AG08395 (cell line): ENCODE data around the gene PTPRN2.

Experiments
- DNase-seq: peaks from one replicate; pipeline ENCODE4 v3.0.0; 2012; ENCODE audit warnings: mixed read lengths, low spot score

PTPRN2 gene

GRCh38 chr7:158025686-158026600, 561.7 kb downstream of the PTPRN2 start:
- DNase-seq, result no peak

GRCh38 chr7:158024881-158025280, 562.7 kb downstream of the PTPRN2 start:
- DNase-seq, result no peak

GRCh38 chr7:158024351-158024715, 563.3 kb downstream of the PTPRN2 start:
- no peak for DNase-seq

DNA sequence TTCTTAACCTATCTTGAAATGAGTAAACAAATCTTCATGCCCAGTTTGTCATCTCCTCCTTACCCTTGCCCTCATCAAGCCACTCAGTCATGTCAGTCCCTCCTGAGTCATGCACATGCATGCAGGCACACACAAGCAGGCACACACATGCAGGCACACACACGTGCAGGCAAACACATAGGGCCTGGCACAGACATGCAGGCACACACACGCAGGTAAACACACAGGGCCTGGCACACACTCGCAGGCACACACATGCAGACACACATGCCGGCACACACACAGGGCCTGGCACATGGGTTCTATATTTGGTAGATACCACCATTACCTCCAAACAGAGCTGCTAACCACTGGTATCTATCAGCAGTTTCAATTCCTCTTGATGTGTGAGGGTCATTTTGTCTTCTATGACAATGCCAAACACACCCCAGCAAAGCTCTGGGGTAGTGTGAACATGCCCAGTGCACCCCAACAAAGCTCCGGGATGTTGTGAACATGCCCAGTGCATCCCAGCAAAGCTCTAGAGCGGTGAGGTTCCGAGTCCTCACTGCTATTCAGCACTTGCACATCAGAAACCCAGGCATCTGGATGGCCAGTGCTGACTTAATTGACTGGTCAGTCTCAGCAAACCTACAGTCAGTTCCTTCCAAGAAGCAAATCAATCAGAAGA, 563.8 kb downstream of the PTPRN2 start:
- DNase-seq, result no peak

DNA sequence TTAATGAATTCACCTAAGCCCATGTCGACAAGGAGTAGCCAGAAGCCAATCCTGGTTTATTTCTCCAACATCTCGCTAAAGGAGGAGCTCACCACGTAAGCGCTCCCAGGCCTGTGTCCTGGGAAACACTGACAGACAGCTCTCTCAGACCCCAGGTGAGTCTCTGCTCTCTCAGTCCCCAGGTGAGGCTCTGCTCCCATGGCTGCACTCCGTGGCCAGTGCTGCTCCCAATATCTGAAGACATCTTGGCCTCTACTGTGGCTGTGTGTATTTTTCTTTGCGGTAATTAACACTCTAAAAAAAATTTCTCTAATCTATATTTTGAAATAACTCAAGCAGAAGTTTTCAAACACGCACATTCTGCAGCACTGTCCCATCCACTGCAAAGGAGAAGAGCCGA, 564.5 kb downstream of the PTPRN2 start:
- no peak for DNase-seq

GRCh38 chr7:158022601-158023000, 565.0 kb downstream of the PTPRN2 start:
- DNase-seq, result no peak

GRCh38 chr7:158021836-158022235, 565.8 kb downstream of the PTPRN2 start:
- no peak for DNase-seq

GRCh38 chr7:158020706-158021095, 566.9 kb downstream of the PTPRN2 start:
- DNase-seq, result no peak

DNA sequence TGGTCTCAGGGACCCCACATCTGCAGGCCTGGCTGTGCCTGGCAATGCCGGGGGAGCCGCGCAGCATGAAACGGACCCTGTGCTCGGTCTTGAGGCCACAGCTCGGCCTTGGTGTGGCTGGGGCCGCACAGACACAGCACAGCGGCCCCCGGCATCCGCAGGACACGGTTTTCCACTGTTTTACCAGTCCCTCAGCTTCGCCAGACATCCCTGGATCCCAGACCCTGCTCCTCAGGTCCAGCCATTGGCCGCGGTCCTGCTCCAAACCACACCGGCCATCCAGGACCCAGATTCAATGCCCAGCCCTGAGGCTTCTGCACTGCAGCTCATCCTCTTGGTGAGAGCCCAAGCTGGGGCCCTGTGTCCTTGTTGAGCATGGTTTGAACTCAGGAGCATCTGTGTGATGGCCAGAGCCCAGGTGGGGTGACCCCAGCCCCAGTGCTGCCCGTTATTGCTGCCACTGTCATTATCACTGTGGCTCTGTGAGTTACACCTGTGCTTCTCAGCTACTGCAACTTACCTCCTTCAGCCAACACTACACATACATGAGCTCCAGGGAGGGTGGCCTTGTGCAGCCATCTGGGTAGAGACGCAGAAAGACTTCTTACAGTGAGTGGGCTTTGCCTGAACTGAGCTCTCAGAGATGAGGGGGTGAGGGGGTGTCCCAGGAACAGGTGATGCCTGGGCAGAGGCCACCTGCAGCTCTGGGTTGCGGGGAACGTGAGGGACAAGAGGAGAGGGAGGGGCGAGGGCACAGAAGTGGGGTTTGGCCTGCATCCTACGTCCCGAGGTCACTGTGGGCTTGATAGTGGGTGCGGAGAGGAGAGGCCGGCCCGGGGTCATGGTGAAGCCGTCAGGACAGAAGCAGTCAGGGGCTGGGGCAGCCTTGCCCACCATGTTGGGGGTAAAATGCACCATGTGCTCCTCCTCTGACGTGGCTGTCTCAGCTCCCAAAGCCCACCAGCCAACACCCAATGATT, 567.6 kb downstream of the PTPRN2 start:
- DNase-seq, result no peak

DNA sequence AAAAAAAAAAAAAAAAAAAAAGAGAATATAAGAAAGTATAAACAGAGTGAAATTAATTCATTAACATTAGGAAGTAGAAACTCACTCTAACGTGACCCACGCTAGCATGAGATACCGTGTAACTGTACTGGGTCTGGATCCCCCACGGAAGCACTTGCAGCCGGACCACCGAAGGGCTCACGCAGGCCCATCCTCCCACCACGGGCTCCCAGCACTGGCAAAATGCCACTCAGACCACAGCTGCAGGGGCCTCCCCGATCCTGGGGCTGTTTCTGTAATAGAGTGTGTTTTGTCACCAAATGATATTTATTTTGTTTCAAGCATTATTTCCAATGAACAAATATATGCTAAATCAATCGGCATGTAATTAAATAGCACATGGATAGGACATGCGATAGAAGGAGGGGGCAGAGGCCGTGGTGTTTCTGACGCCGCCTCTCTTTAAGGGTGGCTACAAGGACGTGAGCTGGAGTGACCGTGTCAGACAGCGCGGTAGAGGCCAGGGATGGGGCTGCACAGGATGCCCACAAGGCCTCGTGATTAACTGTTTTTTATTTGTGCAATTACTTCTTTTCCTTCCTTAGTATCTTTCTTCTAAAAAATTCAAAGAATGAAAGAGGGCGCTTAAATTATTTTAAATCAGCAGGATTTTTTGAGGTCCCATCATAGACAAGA, 568.5 kb downstream of the PTPRN2 start:
- DNase-seq, result no peak

GRCh38 chr7:158018098-158018762, 569.4 kb downstream of the PTPRN2 start:
- no peak for DNase-seq

GRCh38 chr7:158017111-158018097, 570.2 kb downstream of the PTPRN2 start:
- no peak for DNase-seq

DNA sequence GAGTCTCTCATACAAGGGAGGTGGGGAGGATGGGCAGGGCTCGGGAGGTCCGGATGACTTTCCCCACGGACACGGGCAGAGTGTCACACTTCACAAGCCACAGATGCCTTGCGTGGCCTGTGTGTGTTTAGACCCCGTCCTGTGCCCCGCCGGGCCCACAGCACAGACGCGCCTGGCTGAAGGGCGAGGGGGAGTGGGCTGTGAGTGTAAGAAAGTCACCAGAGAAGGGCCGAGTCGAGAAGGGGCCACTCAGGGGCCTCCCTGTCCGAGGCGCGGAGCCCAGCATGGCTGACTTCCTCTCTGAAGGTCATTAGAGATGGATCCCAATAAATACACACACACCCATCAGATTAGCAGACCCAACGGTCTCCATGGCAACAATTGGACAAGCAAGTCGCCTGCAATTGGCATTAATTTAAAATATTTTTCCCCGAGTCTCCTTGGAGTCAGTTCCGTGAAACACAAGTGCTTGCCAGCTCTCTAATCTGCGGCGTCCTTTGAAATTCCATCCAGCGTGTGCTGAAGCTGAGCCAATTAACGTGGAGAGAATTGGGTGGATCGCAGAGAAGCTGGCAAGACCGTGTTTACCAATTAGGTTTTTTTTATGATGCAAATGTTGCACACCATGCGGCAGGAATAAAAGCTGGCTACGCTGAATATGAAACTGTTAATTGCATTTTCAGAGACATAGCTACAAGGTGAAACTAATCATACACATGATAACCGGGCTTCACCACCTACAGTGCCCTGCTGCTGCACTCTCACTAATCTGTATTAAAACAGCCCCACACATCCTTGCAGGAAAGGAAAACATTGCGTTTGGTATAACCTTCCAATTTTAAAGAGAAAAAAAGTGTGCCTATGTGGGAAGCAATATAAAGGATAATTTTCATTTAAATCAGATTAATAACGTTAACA, 571.2 kb downstream of the PTPRN2 start:
- no peak for DNase-seq

DNA sequence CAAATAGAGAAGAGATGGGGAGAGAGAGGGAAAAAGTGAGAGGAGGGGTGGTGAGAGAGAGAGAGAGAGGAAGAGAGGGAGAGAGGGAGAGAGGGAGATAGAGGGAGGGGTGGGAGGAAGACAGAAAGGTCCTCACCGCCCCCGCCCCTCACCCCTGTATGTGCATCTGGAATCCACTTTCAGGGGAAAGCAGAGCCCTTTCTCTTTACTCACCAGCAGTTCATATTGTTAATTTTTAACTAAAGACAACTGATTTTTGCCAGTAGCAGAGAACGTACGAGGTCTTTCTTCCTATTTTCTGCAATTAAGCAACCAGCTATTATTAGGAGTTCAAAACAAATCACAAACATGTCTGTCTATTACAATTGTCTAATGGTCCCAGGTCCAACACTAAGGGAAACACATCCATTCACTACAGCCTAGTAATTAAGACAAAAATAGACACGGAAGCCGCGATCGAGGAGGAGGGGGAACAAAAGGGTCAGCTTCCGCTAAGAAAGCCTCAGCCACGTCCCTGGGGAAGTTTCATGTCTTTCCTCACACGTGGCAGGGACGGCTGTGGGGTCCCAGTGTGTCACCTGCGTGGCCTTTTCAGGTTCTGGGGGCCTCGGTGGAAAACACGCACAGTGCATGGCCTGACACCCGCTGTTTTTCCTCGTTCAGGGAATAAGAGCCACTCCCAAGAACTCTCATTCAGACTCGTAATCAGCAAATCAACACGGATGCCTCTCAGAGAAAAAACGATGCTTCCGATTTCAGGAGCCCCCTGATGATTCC, 572.0 kb downstream of the PTPRN2 start:
- no peak for DNase-seq

- no peak for DNase-seq
Observed at GRCh38 chr7:158014976-158015375, 572.6 kb downstream of the PTPRN2 start.

GRCh38 chr7:158013085-158013668, 574.4 kb downstream of the PTPRN2 start:
- no peak for DNase-seq

DNA sequence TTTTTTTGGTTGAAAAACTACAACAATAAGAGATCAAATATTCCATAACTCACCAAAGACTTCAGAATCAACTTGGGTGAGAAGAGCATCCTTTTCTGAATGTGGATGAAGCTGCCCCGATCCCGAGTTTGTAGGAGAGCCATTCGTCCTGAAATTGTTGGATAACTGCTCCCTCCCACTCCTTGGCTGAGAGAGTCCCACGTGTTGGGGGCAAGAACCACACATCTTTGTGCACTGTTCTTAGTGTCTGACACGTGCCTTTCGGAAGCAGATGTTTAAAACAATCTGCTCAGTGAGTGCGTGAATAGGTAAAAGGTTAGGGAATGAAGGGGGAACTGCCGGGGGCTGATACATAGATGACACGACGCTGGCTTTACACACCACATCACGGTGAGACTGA, 575.7 kb downstream of the PTPRN2 start:
- DNase-seq, result no peak
